Pulmonary artery endothelial cell (primary cell): ENCODE data around the gene DCAF15. TPM values are rescaled to one million over a fixed set of nuclear protein-coding genes. Genes with fewer than 3 reads are reported as not detected.
"Not testable (repeated sequence)": the region's sequence is repeated elsewhere in the genome, so short reads cannot be mapped to it uniquely, and the experiment has no call there.

ENCODE experiments used
- DNase-seq: peaks from one replicate; pipeline ENCODE4 v3.0.0-alpha.2; 2011; ENCODE audit warnings: low read depth, low spot score
- total RNA-seq: library from RNA; depleted of rRNA; stranded (reverse); fragments of >200 nt; gene quantifications from 2 replicates; pipeline ENCODE4 v1.2.3, GENCODE V29; 2014

The DCAF15 gene, protein sequence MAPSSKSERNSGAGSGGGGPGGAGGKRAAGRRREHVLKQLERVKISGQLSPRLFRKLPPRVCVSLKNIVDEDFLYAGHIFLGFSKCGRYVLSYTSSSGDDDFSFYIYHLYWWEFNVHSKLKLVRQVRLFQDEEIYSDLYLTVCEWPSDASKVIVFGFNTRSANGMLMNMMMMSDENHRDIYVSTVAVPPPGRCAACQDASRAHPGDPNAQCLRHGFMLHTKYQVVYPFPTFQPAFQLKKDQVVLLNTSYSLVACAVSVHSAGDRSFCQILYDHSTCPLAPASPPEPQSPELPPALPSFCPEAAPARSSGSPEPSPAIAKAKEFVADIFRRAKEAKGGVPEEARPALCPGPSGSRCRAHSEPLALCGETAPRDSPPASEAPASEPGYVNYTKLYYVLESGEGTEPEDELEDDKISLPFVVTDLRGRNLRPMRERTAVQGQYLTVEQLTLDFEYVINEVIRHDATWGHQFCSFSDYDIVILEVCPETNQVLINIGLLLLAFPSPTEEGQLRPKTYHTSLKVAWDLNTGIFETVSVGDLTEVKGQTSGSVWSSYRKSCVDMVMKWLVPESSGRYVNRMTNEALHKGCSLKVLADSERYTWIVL
- 10.5 and 15.2 TPM in 2 replicates for total RNA-seq

DNA sequence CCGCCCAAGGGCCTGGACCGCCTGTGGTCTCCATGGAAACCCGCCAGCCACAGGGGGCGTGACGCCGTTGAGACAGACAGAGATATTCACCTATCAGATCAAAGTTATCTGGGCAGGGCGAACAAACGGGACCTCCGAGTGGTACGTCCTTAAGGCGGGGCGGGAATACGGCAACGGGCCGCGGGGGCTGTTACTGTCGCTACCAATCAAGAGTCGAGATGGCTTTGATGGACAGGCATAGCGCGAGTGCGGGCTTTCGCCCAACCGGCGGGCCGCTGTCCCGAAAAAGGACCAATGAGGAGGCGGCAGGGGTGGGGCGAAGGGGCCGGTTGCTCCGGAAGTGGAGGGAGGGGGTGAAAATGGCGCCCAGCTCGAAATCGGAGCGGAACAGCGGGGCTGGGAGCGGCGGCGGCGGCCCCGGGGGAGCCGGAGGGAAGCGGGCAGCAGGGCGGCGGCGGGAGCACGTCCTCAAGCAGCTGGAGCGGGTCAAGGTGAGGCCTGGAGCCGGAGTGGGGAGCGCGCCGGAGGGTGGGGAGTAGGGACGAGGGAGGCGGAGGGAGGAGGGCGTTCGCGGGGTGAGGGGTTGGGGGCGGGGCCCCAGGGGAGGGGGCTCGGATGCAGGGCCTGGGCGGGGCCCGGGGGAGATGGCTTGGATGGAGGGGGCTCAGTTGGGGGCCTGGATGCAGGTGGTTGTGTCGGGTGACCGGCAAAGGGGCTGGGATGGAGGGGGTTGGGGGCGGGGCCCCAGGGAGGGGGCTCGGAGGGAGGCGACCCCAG, at the start of gene DCAF15:
Gene DCAF15, plus strand, starts transcription at position 356 of the 777 bp plus-strand sequence. Its CDS starts 4 bp downstream, at position 360.
- DNase-seq = peak; percentile 99

DNA sequence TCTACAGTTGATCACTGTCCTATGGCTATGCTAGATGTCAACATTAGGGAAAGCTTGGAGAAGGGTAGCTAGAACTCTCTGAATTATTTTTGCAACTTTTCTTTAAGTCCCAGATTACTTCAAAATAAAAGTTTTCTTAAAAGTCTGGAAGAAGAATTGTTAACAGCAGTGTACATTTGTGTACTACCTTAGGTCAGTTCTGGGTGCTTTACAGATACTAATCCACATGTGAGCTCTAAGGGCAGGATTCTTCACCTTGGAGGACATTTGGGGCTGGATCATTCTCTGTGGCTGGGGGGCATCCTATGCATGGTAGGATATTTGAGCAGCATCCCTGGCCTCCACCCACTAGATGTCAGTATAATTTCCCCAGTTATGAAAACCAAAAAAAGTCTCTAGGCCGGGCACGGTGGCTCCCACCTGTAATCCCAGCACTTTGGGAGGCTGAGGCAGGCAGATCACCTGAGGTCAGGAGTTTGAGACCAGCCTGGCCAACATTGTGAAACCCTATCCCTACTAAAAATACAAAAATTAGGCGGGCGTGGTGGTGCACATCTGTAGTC, 49.2 kb upstream of the DCAF15 start:
- DNase-seq = no peak

DNA sequence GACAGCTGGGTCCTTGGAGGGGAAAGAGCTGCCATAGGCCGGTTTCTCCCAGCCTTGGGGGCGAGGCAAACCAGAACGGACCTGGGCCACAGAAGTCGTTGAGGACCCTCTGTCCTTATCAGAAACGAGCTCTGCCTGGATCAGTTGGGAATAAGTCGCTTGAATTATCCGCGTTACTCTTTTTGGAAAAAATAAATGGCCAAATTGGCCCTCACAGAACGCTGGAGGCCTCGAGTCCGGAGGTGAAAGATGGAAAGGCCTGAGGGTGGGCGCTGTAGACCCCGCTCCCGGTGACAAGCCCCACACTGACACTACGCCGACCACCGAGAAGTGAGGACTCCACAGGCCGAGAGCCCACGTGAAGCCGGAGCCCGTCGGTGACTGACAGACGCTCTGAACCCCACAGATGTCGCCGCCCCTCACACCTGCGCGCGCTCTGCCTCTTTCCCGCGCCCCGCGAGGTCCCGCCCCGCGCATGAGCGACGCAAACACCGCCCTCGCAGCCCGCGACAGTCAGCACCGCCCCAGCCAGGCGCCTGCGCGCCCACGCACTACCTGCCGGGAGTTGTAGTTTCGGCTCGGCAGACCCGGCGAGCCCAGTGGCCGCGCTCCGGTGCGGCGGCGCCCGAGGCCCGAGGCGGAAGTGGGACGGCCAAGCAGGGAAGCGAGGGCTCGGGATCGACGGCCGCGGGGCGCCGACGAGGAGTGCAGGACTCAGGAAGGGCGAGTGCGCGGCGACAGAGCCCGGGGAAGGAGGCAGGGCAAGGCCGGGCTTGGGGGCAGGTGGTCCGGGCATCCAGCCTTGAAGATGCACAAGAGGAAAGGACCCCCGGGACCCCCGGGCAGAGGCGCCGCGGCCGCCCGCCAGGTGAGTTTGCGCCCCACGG, 46.4 kb upstream of the DCAF15 start, which contains the start of the genes BRME1 and CC2D1A:
Gene BRME1, minus strand, starts transcription at position 484 of the 887 bp plus-strand sequence. CDS start 1,225 bp downstream, outside the sequence.
Gene CC2D1A, plus strand, starts transcription at position 568 of the 887 bp plus-strand sequence. Its CDS starts 241 bp downstream, at position 809.
- DNase-seq = peak; percentile 33

DNA sequence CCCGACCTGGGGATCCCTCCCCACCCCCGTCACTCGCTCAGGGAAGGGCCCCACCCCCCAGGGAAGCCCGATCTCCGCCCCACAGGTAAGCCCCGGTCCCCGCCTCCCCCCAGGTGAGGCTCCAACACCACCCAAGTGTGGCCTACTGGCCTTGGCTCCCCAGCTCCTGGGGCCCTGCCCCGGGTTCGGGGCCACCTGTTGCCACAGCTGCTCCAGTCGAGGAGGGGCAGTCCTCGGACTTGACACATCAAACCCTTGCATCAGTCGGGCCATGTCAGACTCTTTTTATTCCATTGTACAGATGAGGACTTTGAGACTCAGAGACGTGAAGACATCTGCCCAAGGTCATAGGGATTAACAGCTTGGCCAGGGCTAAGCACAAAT, 45.8 kb upstream of the DCAF15 start:
- DNase-seq = no peak

DNA sequence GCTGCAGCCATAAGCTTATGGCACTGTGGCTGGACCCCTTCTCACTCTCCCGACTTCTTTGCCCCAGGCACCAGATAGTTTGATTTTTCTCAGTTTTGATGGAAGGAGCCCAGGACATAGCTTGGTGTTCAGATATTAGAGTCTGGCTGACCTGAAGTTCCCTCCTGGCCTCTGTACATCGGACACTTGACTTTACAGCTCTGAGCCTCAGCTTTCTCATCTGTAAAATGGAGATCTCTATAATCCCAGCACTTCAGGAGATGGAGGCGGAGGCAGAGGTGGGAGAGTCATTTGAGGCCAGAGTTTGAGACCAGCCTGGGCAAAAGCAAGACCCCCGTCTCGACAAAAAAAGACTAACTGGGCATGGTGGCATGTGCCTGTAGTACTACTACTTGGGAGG, 45.4 kb upstream of the DCAF15 start:
- no peak for DNase-seq

DNA sequence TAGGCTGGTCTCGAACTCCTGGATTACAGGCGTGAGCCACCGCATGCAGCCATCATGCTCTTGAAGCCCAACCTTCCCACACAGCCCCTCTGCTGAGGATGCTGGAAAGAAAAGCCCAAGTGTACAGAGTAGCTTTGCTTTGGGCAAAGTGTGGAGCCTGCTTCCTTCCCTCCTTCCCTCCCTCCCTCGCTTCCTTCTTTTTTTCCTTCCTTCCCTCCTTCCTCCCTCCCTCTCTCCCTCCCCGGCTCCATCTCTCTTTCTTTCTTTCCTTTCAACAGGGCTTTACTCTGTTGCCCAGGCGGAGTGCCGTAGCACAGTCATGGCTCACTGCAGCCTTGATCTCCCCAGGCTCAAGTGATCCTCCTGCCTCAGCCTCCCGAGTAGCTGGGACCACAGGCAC, 43.6 kb upstream of the DCAF15 start:
- DNase-seq = no peak

DNA sequence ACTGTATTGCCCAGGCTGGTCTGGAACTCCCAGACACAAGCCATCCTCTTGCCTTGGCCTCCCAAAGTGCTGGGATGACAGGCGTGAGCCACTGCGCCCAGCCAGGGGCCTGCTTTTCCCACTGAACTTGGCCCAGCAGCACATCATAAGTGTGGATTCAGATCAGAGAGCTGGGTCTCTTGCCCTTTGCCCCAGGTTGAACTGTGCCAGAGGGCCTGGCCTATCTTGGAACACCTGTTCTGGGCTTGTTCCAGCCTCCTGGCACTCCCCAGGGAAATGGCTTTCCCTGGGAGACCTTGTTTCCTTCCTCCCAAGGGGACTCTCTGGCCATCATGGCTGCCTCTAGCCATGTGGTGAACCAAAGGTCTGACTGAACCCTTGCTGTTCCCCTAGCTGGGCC, 42.9 kb upstream of the DCAF15 start:
- no peak for DNase-seq

DNA sequence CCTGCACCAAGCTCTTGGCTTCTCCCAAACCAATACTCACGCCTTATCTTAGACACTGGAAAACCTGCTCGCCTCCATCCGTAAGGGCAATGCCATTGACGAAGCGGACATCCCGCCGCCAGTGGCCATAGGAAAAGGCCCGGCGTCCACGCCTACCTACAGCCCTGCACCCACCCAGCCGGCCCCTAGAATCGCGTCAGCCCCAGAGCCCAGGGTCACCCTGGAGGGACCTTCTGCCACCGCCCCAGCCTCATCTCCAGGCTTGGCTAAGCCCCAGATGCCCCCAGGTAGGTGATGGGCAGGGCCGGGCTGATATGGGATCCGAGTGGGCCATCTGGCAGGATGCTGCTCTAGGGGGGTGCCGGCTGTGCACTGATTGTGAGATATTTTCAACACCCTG, 39.0 kb upstream of the DCAF15 start:
- no peak for DNase-seq

DNA sequence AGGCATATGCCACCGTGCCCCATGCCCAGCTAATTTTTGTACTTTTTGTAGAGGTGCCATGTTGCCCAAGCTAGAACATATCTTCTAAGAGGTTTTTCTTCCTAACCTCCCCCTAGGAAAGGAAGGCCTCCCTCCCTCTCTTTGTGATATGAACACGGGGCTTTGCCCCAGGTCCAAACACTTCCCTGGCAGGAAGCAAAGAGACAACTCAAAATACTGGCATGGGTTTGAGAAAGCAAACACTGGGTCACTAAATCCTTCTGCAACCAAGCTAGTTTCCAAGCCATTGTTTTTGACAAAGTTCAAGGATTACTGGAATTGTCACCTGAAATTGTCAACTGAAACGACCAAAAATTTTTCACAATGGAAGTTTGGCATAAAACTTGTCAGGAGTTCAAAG, 37.5 kb upstream of the DCAF15 start:
- no peak for DNase-seq

DNA sequence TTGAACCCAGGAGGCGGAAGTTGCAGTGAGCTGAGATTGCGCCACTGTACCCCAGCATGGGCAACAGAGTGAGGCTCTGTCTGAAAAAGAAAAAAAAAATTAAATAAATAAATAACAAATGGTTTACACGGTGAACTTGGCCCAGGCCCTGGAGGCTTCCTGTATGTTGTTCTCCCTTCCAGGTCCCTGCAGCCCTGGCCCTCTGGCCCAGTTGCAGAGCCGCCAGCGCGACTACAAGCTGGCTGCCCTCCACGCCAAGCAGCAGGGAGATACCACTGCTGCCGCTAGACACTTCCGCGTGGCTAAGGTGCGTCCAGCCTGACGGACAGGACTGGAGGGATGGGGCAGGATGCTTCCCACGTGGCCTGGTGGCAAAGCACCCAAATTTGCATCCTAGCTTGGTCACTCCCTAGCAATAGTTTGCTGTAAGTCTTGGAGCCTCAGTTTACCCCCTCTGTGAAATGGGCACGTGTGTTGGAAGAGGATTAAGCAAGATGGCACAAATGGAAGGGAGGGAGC, 34.4 kb upstream of the DCAF15 start:
- no peak for DNase-seq

DNA sequence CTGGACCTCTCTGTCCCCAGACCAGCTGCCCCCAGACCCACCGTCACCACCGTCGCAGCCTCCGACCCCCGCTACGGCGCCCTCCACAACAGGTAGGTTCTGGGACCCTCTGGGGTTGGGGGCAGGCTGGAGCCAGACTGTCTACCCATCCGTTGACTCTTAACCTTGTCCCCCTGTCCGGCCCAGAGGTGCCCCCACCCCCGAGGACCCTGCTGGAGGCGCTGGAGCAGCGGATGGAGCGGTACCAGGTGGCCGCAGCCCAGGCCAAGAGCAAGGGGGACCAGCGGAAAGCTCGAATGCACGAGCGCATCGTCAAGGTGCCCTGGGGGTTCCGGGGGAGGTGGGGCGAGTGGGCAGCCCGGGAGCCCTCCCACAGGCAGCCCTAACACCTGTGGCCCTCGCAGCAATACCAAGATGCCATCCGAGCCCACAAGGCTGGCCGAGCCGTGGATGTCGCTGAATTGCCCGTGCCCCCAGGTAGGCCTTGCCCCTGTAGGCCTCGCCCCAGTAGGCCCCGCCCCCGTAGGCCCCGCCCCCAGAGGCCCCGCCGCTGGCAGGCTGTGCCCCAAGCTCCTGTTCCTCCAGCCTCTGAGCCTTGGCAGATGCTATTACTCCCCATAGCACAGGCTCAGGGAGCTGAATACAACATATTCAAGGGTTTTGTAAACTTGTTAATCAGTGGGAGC, 33.4 kb upstream of the DCAF15 start:
- no peak for DNase-seq

DNA sequence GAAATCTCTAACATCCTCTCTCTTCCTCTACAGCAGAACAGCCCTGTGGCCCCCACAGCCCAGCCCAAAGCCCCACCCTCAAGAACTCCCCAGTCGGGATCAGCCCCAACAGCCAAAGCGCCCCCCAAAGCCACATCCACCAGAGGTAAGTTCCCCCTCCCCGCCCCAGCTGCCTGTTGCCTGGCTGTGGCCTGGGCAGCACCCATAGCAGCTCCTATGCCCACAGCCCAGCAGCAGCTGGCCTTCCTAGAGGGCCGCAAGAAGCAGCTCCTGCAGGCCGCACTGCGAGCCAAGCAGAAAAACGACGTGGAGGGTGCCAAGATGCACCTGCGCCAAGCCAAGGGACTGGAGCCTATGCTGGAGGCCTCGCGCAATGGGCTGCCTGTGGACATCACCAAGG, 31.8 kb upstream of the DCAF15 start:
- DNase-seq = no peak

DNA sequence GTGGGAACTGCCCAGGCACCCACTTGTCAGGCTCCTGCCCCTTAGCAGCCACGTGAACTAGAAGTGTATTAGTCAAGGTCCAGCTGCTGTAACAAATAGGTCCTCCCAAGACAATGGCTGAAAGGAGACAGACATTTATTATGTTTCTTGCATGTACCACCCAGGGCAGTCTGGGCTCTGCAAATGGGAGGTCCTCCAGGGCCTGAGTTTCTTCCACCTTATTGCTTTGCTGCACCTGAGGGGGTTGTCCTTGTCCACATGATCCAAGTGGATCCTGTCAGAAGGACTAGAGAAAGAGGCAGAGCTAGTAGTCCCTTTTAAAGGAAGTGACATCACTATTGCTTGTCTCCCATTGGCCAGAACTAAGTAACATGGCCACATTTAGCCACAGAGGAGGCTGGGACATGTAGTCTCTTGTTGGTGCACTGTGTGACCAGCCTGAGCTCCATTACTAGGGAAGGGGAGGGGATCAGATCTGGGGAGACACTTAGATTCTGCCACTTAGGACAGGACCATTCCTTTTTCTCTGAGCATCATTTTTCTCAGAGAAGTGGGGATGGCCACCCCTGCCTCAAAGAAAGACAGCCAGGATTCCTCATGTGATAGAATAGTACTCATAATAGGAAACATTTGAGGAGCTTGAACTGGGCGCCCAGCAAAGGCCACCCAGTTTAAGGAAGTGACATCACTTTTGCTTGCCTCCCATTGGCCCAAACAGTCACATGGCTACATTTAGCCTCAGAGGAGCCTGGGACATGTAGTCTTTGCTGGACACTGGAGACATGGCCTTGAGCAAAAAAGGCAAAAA, 31.2 kb upstream of the DCAF15 start:
- no peak for DNase-seq

DNA sequence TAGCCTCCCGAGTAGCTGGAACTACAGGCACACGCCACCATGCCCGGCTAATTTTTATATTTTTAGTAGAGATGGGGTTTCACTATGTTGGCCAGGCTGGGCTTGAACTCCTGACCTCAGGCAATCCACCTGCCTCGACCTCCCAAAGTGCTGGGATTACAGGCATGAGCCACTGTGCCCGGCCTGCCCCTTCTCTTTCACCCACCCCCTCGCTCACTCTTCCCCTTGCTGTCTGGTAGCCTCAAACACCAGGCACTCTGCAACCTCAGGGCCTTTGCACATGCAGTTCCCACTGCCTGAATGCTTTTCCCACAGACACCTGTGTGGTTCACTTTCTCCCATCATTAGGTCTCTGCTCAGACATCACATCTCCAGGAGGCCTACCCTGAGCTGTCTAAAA, 30.2 kb upstream of the DCAF15 start:
- not testable (repeated sequence) for DNase-seq

DNA sequence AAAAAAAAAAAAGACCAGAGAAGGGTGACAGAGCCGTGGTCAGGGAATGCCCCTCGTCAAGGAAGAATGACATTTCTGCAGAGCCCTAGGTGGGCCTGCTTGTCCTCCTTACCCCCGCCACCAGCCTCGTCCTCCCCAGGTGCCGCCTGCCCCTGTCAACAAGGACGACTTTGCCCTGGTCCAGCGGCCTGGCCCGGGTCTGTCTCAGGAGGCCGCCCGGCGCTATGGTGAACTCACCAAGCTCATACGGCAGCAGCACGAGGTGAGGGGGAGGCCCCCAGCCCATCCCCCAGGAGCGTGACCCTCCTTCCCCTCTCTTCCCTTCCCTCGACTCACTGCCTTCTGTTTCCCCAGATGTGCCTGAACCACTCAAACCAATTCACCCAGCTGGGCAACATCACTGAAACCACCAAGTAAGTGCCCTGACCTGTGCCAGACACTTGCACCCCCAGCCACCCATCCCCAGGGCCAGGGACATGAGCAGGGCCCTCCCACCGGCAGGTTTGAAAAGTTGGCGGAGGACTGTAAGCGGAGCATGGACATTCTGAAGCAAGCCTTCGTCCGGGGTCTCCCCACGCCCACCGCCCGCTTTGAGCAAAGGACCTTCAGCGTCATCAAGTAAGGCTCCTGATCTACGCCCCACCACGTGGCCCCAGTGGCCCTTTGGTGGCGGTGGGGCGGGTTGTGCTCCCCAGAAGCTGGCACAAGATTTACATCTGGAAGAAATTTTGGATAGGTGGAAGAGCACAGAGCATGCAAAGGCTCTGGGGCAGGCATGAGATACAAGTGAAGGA, 28.9 kb upstream of the DCAF15 start:
- DNase-seq = no peak

DNA sequence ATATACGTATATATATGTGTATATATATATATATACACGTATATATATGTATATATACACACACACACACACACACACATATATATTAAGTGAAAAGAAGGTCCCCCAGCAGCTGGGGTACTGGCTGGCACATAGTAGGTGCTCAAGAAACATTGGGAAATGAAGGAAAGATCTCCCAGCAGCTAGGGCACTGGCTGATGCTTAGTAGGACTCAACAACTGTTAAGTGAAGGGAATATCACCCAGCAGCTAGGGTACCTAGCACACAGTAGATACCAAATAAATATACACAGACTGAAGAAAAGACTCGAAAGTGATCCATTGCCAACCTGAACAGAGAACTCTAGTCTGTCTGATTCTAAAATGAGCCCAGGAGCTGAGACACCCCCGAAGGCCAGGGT, 26.3 kb upstream of the DCAF15 start:
- DNase-seq = no peak

DNA sequence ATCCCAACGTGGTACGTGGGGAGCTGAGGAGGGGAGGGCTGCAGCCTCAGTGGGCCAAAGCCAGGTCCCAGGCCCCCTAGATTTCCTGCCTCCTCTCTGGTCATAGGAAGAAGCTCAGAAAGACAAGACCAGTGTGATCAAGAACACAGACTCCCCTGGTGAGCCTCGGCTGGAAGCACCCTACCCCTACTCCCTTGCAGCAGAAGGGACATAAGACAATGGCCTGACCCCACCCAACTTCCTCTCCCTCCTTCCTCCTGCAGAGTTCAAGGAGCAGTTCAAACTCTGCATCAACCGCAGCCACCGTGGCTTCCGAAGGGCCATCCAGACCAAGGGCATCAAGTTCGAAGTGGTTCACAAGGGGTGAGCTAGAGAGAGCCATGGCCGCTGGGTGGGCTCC, 25.6 kb upstream of the DCAF15 start:
- no peak for DNase-seq

DNA sequence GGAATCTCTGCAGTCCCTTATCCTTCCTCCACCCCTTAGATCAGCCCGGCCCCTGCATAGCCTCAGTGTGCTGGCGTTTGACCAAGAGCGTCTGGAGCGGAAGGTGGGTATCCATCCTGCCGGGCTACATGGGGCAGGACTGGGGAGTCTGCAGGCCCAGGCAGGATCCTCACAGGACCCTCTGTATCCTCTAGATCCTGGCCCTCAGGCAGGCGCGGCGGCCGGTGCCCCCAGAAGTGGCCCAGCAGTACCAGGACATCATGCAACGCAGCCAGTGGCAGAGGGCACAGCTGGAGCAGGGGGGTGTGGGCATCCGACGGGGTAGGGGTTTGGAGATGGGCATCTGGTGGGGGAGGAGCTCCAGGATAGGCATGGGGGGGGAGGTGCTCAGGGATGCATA, 23.0 kb upstream of the DCAF15 start:
- DNase-seq = no peak
